IPS DF 19.7 (cell line): ENCODE results near the gene WDR35.

ENCODE experiments used
- DNase-seq: peaks from one replicate; pipeline ENCODE4 v3.0.0-alpha.2; 2013; ENCODE audit warnings: low read depth, low spot score

WDR35 gene

GRCh38 chr2:20011276-20012031 lies 21.5 kb upstream of the WDR35 start:
- DNase-seq: no peak

GRCh38 chr2:20008703-20009102 lies 18.8 kb upstream of the WDR35 start:
- DNase-seq: no peak

- no peak for DNase-seq
Measured at GRCh38 chr2:20005891-20006470, 16.1 kb upstream of the WDR35 start.

GRCh38 chr2:20005067-20005627 lies 15.2 kb upstream of the WDR35 start:
- DNase-seq: no peak

- no peak for DNase-seq
Measured at GRCh38 chr2:20001361-20001863, 11.5 kb upstream of the WDR35 start.

GRCh38 chr2:19993731-19994130 lies 3.8 kb upstream of the WDR35 start:
- no peak for DNase-seq

GRCh38 chr2:19991895-19992294 lies 2.0 kb upstream of the WDR35 start:
- no peak for DNase-seq

GRCh38 chr2:19990416-19990728 lies 467 bp upstream of the WDR35 start:
- no peak for DNase-seq

GRCh38 chr2:19989342-19989666 lies 601 bp downstream of the WDR35 start:
- no peak for DNase-seq

- DNase-seq: no peak
Measured at GRCh38 chr2:19988600-19988999, 1.3 kb downstream of the WDR35 start.

GRCh38 chr2:19987936-19988335 lies 2.0 kb downstream of the WDR35 start:
- DNase-seq: no peak

- no peak for DNase-seq
Measured at GRCh38 chr2:19982268-19982667, 7.6 kb downstream of the WDR35 start.

GRCh38 chr2:19979932-19980331 lies 10.0 kb downstream of the WDR35 start:
- no peak for DNase-seq

- DNase-seq: no peak
Measured at GRCh38 chr2:19973466-19973865, 16.4 kb downstream of the WDR35 start.

GRCh38 chr2:19971691-19972090 lies 18.2 kb downstream of the WDR35 start:
- no peak for DNase-seq

- DNase-seq: no peak
Measured at GRCh38 chr2:19963386-19963785, 26.5 kb downstream of the WDR35 start.

GRCh38 chr2:19955544-19956422 lies 34.1 kb downstream of the WDR35 start:
- DNase-seq: peak; percentile 45

GRCh38 chr2:19949071-19949470 lies 40.8 kb downstream of the WDR35 start:
- DNase-seq: no peak

- no peak for DNase-seq
Measured at GRCh38 chr2:19947184-19947940, 42.5 kb downstream of the WDR35 start.

GRCh38 chr2:19944205-19944845 lies 45.6 kb downstream of the WDR35 start:
- DNase-seq: peak; percentile 23

GRCh38 chr2:19943189-19943588 lies 46.7 kb downstream of the WDR35 start:
- DNase-seq: no peak
